ENCODE measurements around the gene RD3L.

- TF ChIP-seq CTCF (IDR thresholded peaks at IDR 0.05; ENCODE audit: borderline replicate concordance, extremely low read depth, low read length, poor library complexity, severe bottlenecking) (no peak), EZH2 (IDR thresholded peaks at IDR 0.05; ENCODE audit: borderline replicate concordance, low read depth, low read length, severe bottlenecking) (no peak)
Observed at GRCh38 chr14:103935102-103935501, 7.2 kb downstream of the RD3L start.

Data from DND-41 (cell line).